ENCODE results near the gene RTL9. TPM values are rescaled to one million over a fixed set of nuclear protein-coding genes. Genes with fewer than 3 reads are reported as not detected.

The RTL9 gene
- total RNA-seq, 1 experiment from 2014 or later: 0.24 TPM

- no peak for TF ChIP-seq CTCF (IDR thresholded peaks at IDR 0.05)
- no peak for TF ChIP-seq ZNF512 (CRISPR knock-in tag; IDR thresholded peaks at IDR 0.05; ENCODE audit: borderline replicate concordance)
- TF ChIP-seq TEAD4 (CRISPR knock-in tag; IDR thresholded peaks at IDR 0.05): no peak
- no peak for TF ChIP-seq EMX1 (CRISPR knock-in tag; IDR thresholded peaks at IDR 0.05)
- no peak for TF ChIP-seq ELF4 (CRISPR knock-in tag; IDR thresholded peaks at IDR 0.05; ENCODE audit: low read depth)
- no peak for TF ChIP-seq OVOL2 (CRISPR knock-in tag; IDR thresholded peaks at IDR 0.05; ENCODE audit: borderline replicate concordance)
- TF ChIP-seq ERG (CRISPR knock-in tag; IDR thresholded peaks at IDR 0.05): no peak
- no peak for TF ChIP-seq E2F4 (CRISPR knock-in tag; IDR thresholded peaks at IDR 0.05; ENCODE audit: borderline replicate concordance, low read depth)
- no peak for TF ChIP-seq E2F1 (CRISPR knock-in tag; IDR thresholded peaks at IDR 0.05)
- no peak for TF ChIP-seq NR2C2 (CRISPR knock-in tag; IDR thresholded peaks at IDR 0.05)
- TF ChIP-seq NFYB (CRISPR knock-in tag; conservative IDR thresholded peaks at IDR 0.05; ENCODE audit: low read depth): no peak
These were observed 12.0 kb upstream of the RTL9 start (continued) for GRCh38 chrX:110346681-110347080.

GRCh38 chrX:110359273-110359672, 625 bp downstream of the RTL9 start:
- CTCF ChIA-PET: no interaction called here
- H3K27me3 Mint-ChIP-seq (ENCODE audit: low read depth): no peaks in the 10 kb centered on the region; the same call in 1 of the 2 replicates
- no peak overlapping the region for H3K27ac Mint-ChIP-seq
- TF ChIP-seq ZNF671 (CRISPR knock-in tag; IDR thresholded peaks at IDR 0.05) (no peak), JAZF1 (CRISPR knock-in tag; IDR thresholded peaks at IDR 0.05) (no peak), ZBTB21 (CRISPR knock-in tag; IDR thresholded peaks at IDR 0.05; ENCODE audit: borderline replicate concordance) (no peak), SOX15 (CRISPR knock-in tag; IDR thresholded peaks at IDR 0.05) (no peak), ESRRA (CRISPR knock-in tag; IDR thresholded peaks at IDR 0.05; ENCODE audit: borderline replicate concordance) (no peak), USF2 (CRISPR knock-in tag; IDR thresholded peaks at IDR 0.05) (no peak), ZNF532 (CRISPR knock-in tag; IDR thresholded peaks at IDR 0.05; ENCODE audit: borderline replicate concordance) (no peak), ZNF423 (CRISPR knock-in tag; IDR thresholded peaks at IDR 0.05) (no peak), CBFB (CRISPR knock-in tag; IDR thresholded peaks at IDR 0.05; ENCODE audit: low read depth) (no peak), RELA (CRISPR knock-in tag; IDR thresholded peaks at IDR 0.05; ENCODE audit: borderline replicate concordance) (no peak)

More at GRCh38 chrX:110359273-110359672, 625 bp downstream of the RTL9 start:
- H3K4me1 Mint-ChIP-seq: no peaks in the 10 kb centered on the region
- H3K4me3 Mint-ChIP-seq: no peak overlapping the region
- ATAC-seq (no peak), DNase-seq (ENCODE audit: low spot score) (no peak)
- H3K9me3 Mint-ChIP-seq: peaks cover 6% of the 10 kb centered on the region; the same call in 1 of the 2 replicates
- POLR2A ChIA-PET: no interaction called here
- no peaks in the 10 kb centered on the region for H3K36me3 Mint-ChIP-seq
